Heart right ventricle (tissue), 16 donors: ENCODE data around the gene RNF144B. TPM values are rescaled to one million over a fixed set of nuclear protein-coding genes. Genes with fewer than 3 reads are reported as not detected.
A peak's percentile ranks its signal among the peaks of the same experiment; 100 is the strongest.

Experiments
- ATAC-seq, 8 donors: fragments of 200-7000 bp; cut with Tn5 transposase; one replicate each; pipeline ENCODE4 v1.9.1; 2020; ENCODE audit warnings: mild to moderate bottlenecking in 8 of 8, moderate library complexity in 8 of 8, moderate number of reproducible peaks in 1 of 8
- DNase-seq, 2 donors: peaks; one replicate each; pipeline ENCODE4 v3.0.0-alpha.2; 2020
- H3K27ac ChIP-seq, 10 donors: fragments of 200-600 bp; sonication (generic) in 2 of 10; one replicate each; pipeline versions ENCODE4 v1.5.0 to v1.8.0; 2020 to 2022; ENCODE audit warnings: mild to moderate bottlenecking in 3 of 10
- H3K27me3 ChIP-seq, 7 donors: fragments of 200-600 bp; one replicate each; pipeline ENCODE4 v1.8.0; 2021 to 2022; ENCODE audit warnings: mild to moderate bottlenecking in 2 of 7
- H3K36me3 ChIP-seq, 9 donors: fragments of 200-600 bp; sonication (generic) in 1 of 9; one replicate each; pipeline versions ENCODE4 v1.5.0 to v1.8.0; 2020 to 2022; ENCODE audit warnings: mild to moderate bottlenecking in 2 of 9
- H3K4me1 ChIP-seq, 9 donors: fragments of 200-600 bp; sonication (generic) in 1 of 9; one replicate each; pipeline versions ENCODE4 v1.5.0 to v1.8.0; 2020 to 2022; ENCODE audit warnings: mild to moderate bottlenecking in 4 of 9
- H3K4me3 ChIP-seq, 10 donors: fragments of 200-600 bp; sonication (generic) in 2 of 10; one replicate each; pipeline versions ENCODE4 v1.5.0 to v1.8.0; 2020 to 2022; ENCODE audit warnings: mild to moderate bottlenecking in 7 of 10, moderate library complexity in 2 of 10
- H3K9me3 ChIP-seq, 11 donors: fragments of 200-600 bp in 10 of 11; sonication (generic) in 2 of 11; one replicate each; pipeline versions ENCODE4 v1.5.0 to v1.8.0; 2013 to 2022; ENCODE audit warnings: mild to moderate bottlenecking in 2 of 11, control low read depth in 1 of 11, moderate library complexity in 1 of 11
- CTCF ChIP-seq, 9 donors: fragments of 200-600 bp; sonication (generic) in 2 of 9; IDR thresholded peaks; one replicate each; pipeline versions ENCODE4 v1.5.0 to v1.8.0; 2021 to 2022; ENCODE audit warnings: antibody characterized with exemption in 9 of 9, mild to moderate bottlenecking in 5 of 9, moderate library complexity in 1 of 9
- WGBS, 2 donors: extraction: QIAGEN DNeasy Blood & Tissue Kit; methylation state at CpG; one replicate each; pipeline ENCODE4 v1.1.7; 2013; ENCODE audit warnings: inconsistent platforms in 1 of 2; 5-methylcytosine and 5-hydroxymethylcytosine counted together
- intact Hi-C, 10 donors: fragments of 100-400 bp; cut with DNase I; formaldehyde crosslinking; loops; one replicate each; pipeline versions ENCODE4 v1.11.1 to v1.14.2; 2022
- polyA plus RNA-seq, 2 donors: library from polyadenylated mRNA; stranded (reverse); fragments of 200-250 nt; gene quantifications; one replicate each; pipeline ENCODE4 v1.2.3, GENCODE V29; 2013
- total RNA-seq, 10 donors: library from RNA; stranded (reverse); fragmentation: NEBNext Ultra II Directional in 3 of 10; extraction: Animal tissue kit (Norgen Biotek cat#: 25700) in 3 of 10; gene quantifications; one replicate each; pipeline versions ENCODE4 v1.2.1 to v1.2.4, GENCODE V29; 2021 to 2023
- donor health status: Arrhythmogenic right ventricular cardiomyopathy.
- donor health status: ischemic (EF 13 %, LVEDD 7.1; RV severe dilation, severe dysfunction).
- donor health status: healthy with polysubstance abuse.
- donor health status: DM: no; HTN: yes; CAD: no.
- donor health status: DM: no; HTN: no; CAD: no.
- donor health status: ischemic (EF 25% LVEDD 6.9; RV normal size, moderate dysfunction).
- donor health status: ischemic (EF 25% LVEDD 5.7; RV mildly dilated, moderate dysfunction).
- donor health status: healthy.
- donor health status: DM: yes; HTN: yes; CAD: no.
- donor health status: Ischemic cardiomyopathy.
- donor health status: ischemic (EF 35%, LVEDD 5.7; RV mildly dilated, moderate dysfunction).
- donor health status: nonischemic (EF 11% LVEDD 7.7; RV severe dilation, severe dysfunction).
- donor health status: DM: yes; HTN: yes; CAD: no.
- donor health status: PGD.
- donor health status: ischemic (EF 29% LVEDD 5.4; RV normal size, mild dysfunction).
- donor health status: nonischemic (EF 23%, LVEDD 6.1; RV moderate dilation, normal function).

Gene RNF144B
- total and polyA plus RNA-seq, 12 donors: 4.6 to 25.5 (median 9.4) TPM

- no peak for ATAC-seq
- no peaks in the 10 kb centered on the region for H3K27me3 ChIP-seq
- no peak for TF ChIP-seq CTCF (IDR thresholded peaks at IDR 0.05)
- H3K9me3 ChIP-seq: no peaks in the 10 kb centered on the region
- H3K4me3 ChIP-seq: no peak overlapping the region
- no peak overlapping the region for H3K27ac ChIP-seq
- peaks cover 0 to 11% (median 0%) of the 10 kb centered on the region in 9 donors for H3K4me1 ChIP-seq
- no peak for DNase-seq
- intact Hi-C loops: no loop called here
- 88 to 91% methylated on average over 4 of the region's 4 CpGs for WGBS, 2 donors
- H3K36me3 ChIP-seq: no peaks in the 10 kb centered on the region
Observed at GRCh38 chr6:18350271-18350670, 36.9 kb upstream of the RNF144B start.

DNA sequence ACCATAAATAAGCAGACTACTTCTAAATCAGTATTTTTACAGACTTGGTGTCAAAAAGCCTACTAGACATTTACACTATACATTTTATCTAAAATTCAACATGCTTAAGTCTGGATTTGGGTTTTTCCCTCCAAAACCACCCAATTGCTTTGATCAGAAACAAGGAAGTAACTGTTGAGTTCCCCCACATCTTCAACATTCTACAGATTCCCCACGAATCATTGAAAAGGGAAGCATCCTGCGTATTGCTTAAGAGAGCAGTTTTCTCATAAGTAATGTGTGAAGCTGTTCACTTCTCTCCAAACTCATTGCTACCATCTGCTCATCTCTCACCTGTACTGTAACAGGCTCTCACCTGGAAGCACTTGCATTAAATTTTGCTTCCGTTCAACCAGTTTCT lies 36.4 kb upstream of the RNF144B start:
- ATAC-seq (peak in 1 of 8 donors; percentile 38), DNase-seq (no peak)
- 82 to 93% methylated on average over 3 of the region's 3 CpGs for WGBS, 2 donors
- no peaks in the 10 kb centered on the region for H3K9me3 ChIP-seq
- no peak for TF ChIP-seq CTCF (IDR thresholded peaks at IDR 0.05)
- no peak overlapping the region for H3K4me3 ChIP-seq
- intact Hi-C loops: no loop called here
- H3K36me3 ChIP-seq: no peaks in the 10 kb centered on the region
- no peak overlapping the region for H3K27ac ChIP-seq
- no peaks in the 10 kb centered on the region for H3K27me3 ChIP-seq
- H3K4me1 ChIP-seq: peaks cover 0 to 11% (median 0%) of the 10 kb centered on the region in 9 donors

DNA sequence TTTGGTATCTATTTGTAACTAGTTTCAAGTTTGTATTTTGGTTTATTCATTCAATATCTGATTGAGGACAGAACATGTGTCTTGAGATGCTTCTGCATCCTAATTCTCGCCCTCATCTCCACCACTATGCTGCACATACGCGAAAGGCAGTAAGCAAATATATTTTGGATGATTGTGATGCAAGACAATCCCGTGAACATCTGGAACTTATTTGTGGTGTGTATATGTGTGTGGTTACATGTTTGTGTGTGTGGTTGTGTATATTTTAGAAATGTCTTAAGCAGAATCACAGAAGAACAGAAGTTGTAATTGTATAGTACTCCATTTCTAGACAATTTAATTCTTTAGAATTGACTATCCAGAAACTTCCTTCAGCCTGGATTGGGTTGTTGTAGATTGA lies 35.1 kb upstream of the RNF144B start:
- peaks cover 0 to 11% (median 0%) of the 10 kb centered on the region in 9 donors for H3K4me1 ChIP-seq
- H3K9me3 ChIP-seq: no peaks in the 10 kb centered on the region
- H3K36me3 ChIP-seq: no peaks in the 10 kb centered on the region
- no peak overlapping the region for H3K27ac ChIP-seq
- no peak for TF ChIP-seq CTCF (IDR thresholded peaks at IDR 0.05)
- no peak overlapping the region for H3K4me3 ChIP-seq
- WGBS, 2 donors: 93 to 96% methylated on average over 4 of the region's 4 CpGs
- DNase-seq (no peak), ATAC-seq (no peak)
- intact Hi-C loops: no loop called here
- H3K27me3 ChIP-seq: no peaks in the 10 kb centered on the region

DNA sequence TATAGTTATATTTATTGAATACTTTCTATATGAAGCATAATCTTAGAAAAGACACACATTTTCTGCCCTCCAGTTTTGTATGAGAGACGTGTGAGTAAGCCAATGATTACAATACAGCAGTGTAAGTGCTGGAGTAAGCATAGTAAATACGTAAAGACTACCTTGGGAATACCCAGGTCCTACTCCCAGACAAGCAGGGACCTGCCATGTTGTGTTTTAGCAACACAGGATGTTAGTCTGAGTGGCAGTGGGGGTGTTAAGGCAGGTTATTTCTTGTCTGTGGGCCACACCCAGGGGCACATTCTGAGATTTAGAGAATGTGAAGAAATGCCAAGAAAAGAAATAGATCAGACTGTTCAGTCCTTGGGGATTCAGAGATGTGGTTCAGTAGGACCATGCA lies 34.3 kb upstream of the RNF144B start:
- no peak for ATAC-seq
- H3K27me3 ChIP-seq: no peaks in the 10 kb centered on the region
- H3K36me3 ChIP-seq: no peaks in the 10 kb centered on the region
- WGBS, 2 donors: 80 to 82% methylated on average over 2 of the region's 2 CpGs
- TF ChIP-seq CTCF (IDR thresholded peaks at IDR 0.05): no peak
- peaks cover 0 to 7% (median 0%) of the 10 kb centered on the region in 11 donors for H3K9me3 ChIP-seq
- no peak overlapping the region for H3K4me3 ChIP-seq
- H3K27ac ChIP-seq: no peak overlapping the region
- intact Hi-C loops: no loop called here
- H3K4me1 ChIP-seq: peaks cover 0 to 11% (median 0%) of the 10 kb centered on the region in 9 donors
- no peak for DNase-seq
